ENCODE data around the gene TMC7.

Gene TMC7

GRCh38 chr16:19092653-19093410 lies 109.1 kb downstream of the TMC7 start:
- DNase-seq: no peak

- DNase-seq: no peak
These were observed 110.2 kb downstream of the TMC7 start for GRCh38 chr16:19093631-19094541.

GRCh38 chr16:19094542-19095365 lies 111.0 kb downstream of the TMC7 start:
- DNase-seq: no peak

- DNase-seq: no peak
These were observed 111.9 kb downstream of the TMC7 start for GRCh38 chr16:19095654-19096053.

DNA sequence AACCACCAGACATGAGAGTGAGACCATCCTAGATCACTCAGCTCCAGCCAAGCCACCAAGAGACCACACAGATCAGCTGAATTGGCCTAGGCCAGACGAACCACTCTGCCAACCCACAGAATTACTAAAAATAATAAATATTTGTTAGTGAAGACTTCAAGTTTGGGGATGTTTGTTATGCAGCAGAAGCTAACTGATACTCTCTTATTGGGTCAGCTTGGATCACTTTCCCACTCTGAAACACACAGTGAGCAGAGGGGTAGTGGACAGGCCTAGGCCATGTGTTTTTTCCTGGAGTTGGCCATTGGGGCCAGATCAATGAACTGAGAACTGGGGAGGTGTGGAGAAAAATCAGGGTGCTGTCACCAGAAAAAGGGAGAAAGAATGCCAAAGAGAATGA lies 114.4 kb downstream of the TMC7 start:
- no peak for DNase-seq

DNA sequence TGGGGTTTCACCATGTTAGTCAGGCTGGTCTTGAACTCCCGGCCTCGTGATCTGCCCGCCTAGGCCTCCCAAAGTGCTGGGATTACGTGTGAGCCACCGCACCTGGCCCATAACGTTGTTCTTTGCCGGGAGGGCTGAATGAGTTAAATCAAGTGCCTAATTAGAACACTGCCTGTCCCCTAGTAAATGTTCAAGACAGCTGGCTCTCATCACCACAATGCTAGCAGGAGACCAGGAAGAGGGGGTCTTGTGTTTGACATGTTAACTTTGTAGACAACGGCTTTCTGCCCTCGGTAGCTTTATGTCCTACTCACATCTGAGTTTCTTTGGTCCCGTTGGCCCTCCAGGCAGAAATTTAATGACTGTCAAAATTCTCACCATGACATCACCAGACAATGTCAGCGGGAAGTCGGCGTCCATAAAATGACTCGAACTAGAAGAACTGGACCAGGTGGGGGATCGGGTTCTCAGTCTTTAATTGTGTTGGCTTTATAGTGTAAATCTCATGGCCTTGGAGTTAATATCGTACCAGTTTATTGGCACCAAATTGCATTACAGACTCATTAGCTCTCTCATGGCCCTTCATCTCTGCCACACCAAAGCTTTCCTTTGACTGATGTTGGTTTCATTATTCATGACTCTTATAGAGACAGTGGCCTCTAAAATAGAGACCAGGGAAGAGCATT lies 118.6 kb downstream of the TMC7 start:
- no peak for DNase-seq

GRCh38 chr16:19104607-19105006 lies 120.9 kb downstream of the TMC7 start:
- DNase-seq: no peak

GRCh38 chr16:19105131-19105530 lies 121.4 kb downstream of the TMC7 start:
- DNase-seq: no peak

DNA sequence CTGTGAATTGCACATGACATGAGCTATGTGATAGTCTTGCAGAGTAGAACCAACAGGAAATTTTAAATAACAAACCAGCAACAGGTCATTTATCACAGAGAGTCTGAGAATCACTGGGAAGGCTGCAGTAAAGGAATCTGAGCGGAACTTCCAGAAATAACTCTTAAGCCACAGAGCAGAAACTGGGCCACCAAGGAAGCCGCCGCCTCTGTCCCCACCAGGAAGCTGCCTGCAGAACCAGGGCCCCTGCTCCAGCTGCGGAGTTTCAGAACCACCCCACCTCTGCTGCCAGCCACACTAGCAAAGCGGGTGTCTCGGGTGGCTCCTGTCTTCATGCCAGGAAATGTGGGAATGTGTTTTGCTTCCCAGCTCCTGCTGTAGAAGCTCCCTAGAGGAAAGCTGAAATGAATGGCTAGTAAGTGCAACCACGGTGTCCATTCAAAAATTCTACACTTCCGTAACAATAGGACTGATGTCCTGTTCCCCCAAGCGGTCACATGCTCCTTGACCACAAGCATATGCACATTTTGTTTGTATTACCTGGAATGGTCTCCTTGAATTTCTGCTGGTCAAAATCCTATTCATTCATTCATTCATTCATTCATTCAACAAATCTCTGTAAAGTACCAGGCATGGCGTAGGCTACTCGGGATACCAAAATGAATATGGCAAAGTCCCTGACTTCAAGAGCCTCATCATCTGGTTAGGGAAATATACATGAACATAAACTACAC lies 122.3 kb downstream of the TMC7 start:
- no peak for DNase-seq

DNA sequence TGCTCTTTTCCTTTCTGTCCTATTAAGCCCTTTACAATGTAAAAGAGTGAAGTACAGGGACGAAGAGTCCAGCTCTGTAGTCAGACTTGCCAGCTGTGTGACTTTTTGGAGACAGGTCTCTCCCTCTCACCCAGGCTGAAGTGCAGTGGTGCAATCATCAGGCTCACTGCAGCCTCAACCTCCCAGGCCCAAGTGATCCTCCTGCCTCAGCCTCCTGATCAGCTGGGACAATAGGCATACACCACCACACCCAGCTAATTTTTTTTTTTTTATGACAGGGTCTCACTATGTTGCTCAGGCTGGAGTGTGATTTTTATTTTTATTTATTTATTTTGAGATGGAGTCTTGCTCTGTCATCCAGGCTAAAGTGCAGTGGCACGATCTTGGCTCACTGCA lies 122.9 kb downstream of the TMC7 start:
- no peak for DNase-seq

GRCh38 chr16:19108409-19109287 lies 124.9 kb downstream of the TMC7 start:
- no peak for DNase-seq

GRCh38 chr16:19109288-19109664 lies 125.5 kb downstream of the TMC7 start:
- DNase-seq: no peak

DNA sequence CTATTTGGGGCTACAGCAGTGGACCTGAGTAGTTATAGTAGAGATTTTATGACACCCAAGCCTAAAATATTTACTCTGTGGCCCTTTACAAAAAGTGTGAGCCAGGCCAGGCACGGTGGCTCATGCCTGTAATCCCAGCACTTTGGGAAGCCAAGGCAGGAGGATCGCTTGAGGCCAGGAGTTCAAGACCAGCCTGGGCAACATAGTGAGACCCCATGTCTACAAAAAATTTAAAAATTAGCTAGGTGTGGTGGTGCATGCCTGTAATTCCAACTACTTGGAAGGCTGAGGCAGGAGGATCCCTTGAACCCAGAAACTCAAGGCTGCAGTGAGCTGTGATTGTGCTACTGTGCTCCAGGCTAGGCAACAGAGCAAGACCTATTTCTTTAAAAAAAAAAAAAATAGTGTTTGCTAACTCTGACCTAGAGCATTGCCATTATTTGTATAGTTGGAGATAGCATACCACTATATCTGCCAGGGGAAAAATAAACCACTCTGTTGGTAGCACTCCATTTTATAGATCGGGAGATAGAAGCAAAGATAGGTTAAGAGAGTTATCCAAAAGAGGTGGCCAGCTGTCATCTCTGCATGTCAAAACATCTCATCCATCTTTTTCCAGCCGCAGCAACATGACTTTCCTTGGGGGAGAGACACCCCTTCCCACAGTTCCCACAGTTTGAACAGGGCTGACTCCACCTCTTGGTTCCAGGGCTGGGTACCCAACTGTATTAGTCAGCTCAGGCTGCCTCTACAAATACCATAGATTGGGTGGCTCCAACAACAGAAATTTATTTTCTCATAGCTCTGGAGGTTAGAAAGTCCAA lies 127.0 kb downstream of the TMC7 start:
- DNase-seq: no peak

DNA sequence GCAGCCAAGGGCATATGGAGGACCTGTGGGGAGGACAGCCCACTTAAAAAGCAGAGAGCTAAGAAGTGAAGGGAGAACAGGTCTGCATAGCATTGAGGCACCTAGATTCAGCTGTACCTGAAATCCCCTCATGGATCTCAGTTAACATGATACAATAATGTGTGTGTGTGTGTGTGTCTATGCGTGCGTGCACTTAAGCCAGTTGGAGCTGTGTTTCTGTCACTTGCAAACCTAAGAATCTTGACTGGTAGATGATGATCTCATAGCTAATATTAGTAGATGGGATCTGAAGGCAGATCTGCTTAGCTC lies 128.3 kb downstream of the TMC7 start:
- DNase-seq: no peak

Data from NCI-H2171 (cell line).